ENCODE measurements around the gene NAV3.

The NAV3 gene, protein sequence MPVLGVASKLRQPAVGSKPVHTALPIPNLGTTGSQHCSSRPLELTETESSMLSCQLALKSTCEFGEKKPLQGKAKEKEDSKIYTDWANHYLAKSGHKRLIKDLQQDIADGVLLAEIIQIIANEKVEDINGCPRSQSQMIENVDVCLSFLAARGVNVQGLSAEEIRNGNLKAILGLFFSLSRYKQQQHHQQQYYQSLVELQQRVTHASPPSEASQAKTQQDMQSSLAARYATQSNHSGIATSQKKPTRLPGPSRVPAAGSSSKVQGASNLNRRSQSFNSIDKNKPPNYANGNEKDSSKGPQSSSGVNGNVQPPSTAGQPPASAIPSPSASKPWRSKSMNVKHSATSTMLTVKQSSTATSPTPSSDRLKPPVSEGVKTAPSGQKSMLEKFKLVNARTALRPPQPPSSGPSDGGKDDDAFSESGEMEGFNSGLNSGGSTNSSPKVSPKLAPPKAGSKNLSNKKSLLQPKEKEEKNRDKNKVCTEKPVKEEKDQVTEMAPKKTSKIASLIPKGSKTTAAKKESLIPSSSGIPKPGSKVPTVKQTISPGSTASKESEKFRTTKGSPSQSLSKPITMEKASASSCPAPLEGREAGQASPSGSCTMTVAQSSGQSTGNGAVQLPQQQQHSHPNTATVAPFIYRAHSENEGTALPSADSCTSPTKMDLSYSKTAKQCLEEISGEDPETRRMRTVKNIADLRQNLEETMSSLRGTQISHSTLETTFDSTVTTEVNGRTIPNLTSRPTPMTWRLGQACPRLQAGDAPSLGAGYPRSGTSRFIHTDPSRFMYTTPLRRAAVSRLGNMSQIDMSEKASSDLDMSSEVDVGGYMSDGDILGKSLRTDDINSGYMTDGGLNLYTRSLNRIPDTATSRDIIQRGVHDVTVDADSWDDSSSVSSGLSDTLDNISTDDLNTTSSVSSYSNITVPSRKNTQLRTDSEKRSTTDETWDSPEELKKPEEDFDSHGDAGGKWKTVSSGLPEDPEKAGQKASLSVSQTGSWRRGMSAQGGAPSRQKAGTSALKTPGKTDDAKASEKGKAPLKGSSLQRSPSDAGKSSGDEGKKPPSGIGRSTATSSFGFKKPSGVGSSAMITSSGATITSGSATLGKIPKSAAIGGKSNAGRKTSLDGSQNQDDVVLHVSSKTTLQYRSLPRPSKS (N-terminal part only)

DNA sequence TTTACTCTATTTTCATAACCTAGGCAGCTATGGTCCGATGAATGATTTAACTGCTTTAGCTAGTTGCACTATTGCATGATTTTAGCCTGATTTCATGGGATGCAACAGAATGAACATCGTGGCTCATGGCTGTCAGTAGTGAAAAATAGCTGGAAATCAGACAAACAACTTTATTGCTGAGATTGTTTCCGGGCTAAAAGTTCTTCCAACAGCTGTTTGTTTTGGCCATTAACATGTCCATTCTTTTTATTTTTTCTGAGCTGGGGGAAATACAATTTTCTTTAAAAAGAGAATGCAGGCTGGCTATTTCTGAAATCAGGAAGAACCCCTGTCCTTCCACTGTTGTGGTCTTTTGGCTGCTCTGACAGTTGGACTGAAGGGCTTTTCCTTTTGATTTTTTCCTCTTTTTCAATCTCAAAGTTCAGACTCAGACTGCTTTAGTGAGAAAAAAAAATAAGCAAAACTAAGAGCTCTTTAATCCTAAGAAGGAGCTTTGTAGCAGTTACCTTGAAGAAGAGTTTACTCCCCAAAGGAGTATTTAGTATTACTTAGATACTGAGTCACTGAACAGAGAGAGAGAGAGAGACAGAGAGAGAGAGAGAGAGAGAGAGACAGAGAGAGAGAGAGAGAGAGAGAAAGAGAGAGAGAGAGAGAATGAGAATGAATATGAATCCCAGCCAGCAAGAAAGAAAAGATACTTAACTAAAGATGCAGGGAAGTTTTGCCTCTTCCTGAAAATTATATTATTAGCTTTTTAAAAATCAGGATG is at the start of gene NAV3:
TSS of gene NAV3 (plus strand) at position 312 of the 769 bp plus-strand sequence. CDS start 568 bp downstream, outside the sequence.
- DNase-seq (ENCODE audit: low read depth) = no peak

DNA sequence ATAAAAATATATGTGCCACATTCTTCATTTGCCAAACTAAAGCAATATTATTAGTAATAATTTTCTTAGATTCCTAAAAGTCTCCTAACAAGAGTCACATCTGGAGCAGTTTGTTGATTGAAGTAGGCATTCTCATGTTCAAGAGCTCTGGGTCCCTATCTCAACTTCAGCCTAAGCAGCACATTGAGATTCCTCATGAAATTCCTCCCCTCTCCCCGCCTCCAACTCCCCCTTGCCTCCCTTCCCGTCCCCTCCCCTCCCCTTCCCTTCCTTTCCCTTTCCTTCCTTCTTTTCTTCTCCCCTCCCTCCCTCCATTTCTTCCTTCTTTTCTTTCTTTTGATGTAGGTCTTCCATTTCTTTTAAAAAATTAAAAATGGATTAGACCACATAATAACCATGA is 48.7 kb upstream of the NAV3 start:
- DNase-seq (ENCODE audit: low read depth) = no peak

DNA sequence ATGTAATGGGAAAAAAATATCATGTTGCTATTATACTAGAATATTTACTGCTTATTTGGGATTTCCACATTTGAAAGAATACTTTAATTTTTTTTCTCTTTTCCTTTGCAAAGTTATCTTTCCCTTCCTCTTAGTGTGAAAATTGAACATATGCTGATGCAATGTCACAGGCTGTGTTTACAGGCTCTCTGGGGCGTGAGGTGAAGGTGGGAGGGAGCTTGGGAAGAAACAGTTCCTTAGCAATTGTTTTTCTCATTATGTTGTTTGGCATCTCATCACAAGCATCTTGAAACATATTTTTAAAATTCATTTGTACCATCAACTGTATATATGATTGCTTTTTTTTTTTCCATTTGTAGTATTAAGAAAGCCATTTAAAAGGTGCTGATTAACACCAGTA is 47.9 kb upstream of the NAV3 start:
- DNase-seq (ENCODE audit: low read depth) = no peak

DNA sequence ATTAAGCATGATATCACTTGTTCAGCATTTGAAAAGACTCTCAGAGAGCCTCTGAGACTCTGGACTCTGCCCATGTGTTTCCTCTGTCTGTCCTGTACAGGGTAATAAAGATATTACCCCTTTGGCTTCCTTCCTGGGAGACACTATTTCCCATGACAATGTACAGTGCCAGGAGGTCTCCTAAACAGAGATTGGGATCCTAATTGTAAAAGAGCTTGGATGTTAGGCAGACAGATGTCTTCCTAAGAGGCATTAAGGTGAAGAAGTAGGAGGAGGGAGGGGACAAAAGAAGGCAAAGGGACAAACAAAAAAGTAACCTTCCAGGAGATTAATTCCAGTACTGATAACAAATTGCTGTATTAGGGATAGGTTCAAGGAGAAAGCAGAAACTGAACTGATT is 45.5 kb upstream of the NAV3 start:
- no peak for DNase-seq (ENCODE audit: low read depth)

DNA sequence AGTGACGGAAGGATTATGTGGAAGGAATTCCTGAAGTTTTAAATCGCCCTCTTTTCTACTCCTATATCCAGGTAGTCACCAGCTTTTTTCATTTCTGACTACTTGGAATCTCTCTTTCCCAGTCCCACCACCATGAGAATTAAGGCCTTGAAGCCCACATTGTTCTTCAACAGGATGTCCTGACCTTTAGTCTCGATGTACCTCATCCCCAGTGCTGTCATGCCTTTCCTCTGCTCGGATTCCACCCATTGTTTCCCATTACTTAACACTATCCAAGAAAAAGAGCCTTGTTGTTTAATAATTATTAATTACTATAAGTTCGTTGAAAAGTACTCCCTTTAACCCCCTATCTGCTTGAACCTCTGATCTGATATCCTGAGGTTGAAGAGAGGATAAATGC is 44.0 kb upstream of the NAV3 start:
- DNase-seq (ENCODE audit: low read depth) = no peak

DNA sequence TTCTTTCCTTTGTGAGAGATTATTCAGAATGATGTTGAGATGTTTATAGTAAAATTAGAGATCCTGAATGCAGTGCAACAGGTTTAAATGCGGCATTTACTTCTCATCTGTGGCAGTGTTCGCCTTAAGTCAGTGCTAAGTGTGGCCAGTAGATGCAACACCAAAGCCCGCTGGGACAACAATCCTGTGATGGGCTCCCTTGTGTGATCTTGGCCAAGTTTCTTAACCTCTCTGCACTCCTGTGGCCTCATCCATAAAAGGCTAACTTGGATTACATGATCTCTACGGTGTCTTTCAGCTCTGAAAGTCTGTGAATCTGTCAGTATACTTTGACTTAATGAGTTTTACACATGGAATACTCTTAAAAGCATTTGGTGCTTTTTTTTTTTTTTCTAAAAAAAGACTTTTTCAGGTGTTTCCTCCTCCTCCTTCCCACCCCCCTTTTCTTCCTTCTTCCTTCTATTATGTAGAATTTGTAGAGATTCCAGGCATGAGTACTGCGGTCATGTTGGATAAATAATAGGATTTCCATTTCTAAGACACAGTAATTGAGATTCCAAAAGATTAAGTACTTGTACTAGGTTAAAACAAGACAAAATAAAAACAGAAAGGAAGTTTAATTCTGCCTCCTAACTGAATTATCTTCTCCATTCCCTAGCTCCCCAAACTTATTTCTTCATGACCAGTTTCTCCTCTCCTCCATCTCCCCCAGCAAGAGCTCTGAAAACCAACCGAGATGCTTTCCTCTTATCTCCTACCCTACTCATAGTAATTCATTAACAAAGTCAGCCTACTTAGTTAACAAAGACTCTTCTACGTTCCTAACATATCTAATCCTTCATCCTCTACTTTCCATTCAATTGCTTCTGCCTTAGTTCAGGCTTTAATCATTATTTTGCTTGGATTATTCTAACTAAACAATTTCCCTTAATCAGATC is 42.2 kb upstream of the NAV3 start:
- no peak for DNase-seq (ENCODE audit: low read depth)

DNA sequence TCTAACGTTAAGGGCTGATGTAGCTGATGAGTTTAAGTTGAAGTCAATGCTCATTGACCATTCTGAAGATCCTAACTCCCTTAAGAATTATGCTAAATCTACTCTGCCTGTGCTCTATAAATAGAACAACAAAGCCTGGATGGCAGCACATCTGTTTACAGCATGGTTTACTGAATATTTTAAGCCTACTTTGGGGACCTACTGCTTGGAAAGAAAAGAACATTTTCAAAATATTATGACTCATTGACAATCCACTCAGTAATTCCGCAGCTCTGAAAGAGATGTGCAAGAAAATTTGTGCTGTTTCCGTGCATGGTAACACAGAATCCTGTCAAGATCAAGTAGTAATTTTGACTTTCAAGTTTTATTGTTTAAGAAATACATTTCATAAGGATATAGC is 35.0 kb upstream of the NAV3 start:
- DNase-seq (ENCODE audit: low read depth) = no peak

DNA sequence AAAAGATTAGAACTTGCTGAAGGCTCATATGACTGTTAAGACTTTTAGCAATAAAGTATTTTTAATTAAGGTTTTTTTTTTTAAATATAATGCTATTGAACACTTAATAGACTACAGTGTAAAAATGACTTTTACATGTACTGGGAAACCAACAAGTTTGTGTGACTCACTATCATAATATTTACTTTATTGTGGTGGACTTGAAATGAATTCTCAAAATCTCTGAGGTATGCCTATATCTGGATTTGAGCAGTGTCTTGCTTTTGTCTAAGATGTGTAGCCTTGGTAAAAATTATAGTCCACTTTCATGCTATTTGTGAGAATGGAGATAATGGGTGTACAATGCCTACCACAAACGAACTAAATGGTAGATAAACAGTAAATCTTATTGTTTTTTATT is 33.9 kb upstream of the NAV3 start:
- DNase-seq (ENCODE audit: low read depth) = no peak

DNA sequence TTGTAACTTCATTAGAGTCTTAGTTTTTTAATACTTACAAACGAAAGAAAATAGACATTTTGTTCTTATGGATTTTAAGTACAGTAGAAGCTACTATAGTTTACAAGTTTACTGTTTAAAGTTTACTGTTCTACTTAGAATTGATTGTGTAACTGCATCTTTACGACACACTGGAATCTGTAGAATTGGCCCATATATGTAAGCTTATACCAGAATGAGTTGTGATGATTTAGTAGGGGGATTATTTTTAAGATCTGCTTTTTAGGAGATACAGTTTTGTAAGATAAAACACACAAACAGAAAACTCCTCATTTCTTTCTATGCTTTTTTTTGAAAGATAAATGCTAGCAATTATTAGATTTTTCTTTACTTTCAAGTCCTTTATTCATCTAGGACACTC is 30.2 kb upstream of the NAV3 start:
- no peak for DNase-seq (ENCODE audit: low read depth)

DNA sequence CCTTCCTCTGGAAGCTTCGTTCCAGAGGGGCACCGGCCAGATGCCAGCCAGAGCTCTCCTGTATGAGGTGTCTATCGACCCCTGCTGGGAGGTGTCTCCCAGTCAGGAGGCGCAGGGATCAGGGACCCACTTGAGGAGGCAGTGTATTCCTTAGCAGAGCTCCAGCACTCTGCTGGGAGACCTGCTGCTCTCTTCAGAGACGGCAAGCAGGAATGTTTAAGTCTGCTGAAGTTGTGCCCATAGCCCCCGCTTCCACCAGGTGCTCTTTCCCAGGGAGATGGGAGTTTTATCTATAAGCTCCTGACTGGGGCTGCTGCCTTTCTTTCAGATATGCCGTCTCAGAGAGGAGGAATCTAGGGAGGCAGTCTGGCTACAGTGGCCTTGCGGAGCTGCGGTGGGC is 22.2 kb upstream of the NAV3 start:
- DNase-seq (ENCODE audit: low read depth) = no peak

DNA sequence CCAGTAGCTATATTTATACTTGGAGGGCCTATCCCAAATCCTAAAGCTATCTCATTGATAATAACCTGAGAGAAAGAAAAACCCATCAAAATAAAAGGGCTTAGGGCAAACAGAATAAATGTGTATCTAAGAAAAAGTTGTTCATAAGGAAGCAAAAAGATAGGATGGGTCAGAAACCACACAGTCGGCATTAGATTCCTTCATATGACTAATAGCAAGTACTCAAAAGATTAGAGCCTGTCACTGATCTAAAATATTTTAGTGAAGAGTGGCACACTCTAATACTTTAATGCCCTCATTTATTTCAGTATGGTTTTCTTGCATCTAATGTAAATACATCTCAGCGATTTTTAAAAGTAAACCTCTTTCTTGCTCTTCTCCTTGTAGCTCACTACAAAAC is 17.1 kb upstream of the NAV3 start:
- DNase-seq (ENCODE audit: low read depth) = no peak

DNA sequence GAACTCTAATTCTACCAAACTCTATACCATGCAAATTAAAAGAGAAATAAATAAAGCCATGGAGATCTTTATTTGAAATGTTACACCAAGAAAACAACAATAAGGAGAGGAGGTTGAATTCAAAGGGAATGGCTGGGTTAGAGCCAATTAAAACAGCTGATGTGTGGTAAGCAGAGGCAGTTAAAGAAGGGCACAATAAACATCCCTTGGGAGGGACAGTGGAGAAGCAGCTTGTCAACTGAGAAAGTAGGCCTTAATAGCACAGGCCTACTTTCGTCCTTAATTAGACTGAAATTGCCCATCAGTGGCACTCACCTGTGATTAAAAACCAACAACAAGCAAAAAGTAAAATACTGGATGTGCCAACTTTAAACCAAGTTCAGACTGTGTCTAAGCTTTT is 16.3 kb upstream of the NAV3 start:
- DNase-seq (ENCODE audit: low read depth) = no peak

DNA sequence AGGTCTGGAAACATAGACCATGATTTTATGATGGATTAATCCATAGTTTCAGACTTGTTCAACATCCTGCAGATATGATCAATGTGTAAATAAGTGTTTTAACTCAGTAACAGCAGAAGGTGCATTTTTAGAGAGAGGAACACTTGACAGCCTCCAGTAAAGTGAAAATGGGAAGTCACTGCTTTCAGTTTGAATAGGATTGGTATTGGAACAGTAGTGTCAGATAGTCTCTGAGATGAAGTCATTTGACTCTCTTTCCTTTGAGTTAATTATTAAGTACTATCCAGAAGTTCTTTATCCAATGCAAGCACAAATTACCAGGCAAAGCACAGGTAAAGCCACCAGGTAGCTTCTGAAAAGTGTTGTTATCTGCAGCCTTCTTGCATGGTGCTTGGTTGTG is 14.5 kb upstream of the NAV3 start:
- no peak for DNase-seq (ENCODE audit: low read depth)

DNA sequence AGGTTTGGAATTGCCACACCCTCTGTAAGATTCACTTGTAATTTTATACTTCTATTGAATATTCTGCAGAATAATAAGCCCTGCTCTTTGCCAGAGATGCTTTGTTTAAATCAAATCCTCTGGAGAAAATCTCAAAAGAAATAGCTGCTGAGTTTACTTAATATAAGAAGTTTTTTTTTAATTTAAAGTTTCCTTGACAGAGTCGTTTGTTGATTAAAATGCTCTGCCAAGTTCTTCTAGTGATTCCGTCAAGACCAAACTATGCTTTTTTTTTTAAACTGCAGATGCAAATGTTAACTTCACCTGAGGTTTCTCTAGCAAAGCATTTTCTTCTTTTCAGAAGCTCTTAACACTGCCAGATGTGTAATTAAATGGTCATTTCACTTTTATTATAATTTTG is 13.4 kb upstream of the NAV3 start:
- no peak for DNase-seq (ENCODE audit: low read depth)

DNA sequence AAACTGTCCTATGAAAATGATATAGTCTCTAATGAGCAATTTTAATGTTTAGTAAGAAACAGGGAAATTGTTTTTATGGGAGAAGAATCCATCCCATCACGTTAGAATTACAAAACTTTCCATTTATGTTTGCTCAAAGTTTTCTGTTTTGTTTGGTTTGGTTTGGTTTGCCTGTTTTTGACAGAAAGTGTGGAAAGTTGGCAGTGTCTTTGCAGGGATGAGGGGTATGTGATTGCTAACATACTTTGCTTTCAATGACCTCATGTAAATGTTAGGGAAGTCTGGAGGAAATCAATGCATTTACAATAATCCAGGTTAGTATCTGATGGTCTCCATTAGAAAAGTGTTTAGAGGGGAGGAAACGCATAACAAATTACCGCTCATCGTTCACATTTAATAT is 12.3 kb upstream of the NAV3 start:
- no peak for DNase-seq (ENCODE audit: low read depth)

DNA sequence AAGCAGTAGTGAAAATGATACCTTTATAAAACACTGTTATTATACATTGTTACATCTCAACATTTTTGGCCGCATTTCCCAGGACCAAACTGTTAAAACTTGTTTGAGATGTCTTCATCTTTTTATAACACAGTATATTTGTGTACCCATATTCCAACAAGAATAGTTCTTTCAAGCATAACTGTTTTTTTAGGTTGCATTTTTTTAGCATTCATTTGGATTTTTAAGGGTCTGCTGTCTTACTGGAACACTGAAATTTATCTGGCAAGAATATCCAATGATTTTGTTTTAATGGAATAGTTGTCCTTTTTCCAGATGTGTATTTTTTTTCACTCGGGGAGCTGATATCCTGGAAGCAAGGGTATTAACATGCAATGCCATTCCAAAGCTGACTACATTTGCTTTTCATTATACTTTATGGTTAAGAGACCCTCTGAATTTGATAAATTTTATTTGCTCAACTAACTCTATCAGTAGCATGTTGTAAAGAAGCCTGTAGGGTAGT is 8.9 kb upstream of the NAV3 start:
- no peak for DNase-seq (ENCODE audit: low read depth)

DNA sequence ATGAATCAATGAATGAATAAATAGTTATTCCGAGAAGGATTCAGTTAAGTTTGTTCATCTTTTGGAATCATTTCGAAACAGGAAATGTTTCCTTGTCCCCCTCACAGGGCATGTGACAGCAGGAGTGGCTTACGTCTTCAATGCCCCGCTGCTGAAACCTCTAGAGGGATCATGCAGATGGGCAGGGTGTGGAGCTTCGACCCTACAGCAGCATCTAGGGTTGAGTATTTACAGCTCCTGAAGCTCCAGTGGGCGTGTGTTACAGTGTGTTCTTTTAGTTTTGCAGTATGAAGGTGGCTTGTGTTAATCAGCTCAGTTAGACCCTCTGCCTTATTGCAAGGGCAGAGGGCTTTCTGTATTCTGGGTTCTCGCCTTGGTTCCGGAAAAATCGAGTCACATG is 2.6 kb downstream of the NAV3 start:
- no peak for DNase-seq (ENCODE audit: low read depth)

DNA sequence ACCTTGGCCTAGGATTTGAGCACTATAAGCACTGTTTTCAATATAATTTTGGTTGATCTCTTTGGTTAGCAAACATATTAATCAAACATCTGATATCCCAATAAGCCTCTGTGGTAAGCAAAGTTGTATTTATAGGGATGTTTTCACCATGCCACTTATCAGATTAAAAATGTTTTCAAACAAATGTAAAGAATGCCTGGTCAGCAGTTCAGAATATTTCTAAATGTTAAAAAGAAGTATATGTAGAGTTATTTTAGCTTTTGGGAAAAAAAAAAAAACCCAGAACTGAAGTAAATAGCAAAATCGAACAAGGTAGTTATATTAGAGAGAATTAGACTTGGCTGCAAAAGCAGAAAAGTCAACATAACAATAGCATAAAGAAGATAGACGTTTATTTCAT is 3.9 kb downstream of the NAV3 start:
- no peak for DNase-seq (ENCODE audit: low read depth)

DNA sequence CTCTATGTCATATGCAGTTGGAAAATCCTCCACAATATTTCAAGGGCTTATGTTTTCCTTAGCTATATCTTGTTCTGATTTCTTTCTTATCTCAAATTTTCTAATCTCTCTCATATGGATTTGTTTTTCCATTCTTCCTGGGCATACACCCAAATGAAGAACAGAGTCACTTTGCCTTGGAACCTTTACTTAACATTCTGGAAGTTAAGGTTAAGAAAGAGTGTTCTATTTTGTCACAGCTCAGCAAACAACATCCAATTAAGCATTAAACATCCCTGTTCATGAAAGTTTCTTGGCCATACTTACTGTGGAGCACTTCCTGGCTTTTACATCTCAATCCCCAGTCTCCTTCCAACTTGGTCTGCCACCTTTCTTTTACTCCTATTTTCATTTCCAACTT is 5.3 kb downstream of the NAV3 start:
- no peak for DNase-seq (ENCODE audit: low read depth)

DNA sequence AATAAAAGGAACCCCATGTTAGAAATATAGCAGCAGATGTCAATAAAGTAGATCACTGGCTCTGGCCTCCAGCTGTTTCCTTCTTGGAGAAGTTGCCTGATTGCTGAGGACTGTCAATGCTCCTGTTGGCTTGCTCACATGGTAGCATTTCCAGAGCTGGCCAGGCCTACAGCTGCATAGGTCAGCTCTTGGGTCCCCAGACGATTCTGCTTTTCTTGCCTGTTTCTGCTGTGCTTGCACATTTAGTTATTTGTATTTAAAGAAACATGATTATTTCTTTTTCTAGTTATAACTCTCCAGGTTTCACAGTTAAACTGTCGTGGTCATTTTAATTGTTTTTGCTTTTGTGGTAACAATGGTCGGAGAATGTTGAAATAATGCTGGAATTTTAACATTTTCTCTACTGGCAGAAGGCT is 7.2 kb downstream of the NAV3 start:
- DNase-seq (ENCODE audit: low read depth) = no peak

DNA sequence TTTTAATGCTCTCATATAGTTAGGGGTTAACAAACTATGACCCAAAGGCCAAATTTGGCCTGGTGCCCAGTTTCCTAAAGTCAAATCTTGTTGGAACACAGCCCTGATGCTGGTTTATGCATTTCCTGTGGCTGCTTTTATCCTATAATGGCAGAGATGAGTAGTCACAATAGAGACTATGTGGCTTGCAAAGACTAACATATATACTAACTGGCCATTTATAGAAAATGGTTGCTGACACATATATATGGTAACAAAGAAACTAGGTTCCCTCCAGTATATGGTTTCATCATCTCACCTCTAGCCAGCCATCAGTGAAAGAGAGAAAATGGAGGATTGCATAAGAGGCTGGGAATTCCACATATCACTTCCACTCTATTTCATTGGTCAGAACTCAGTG is 10.8 kb downstream of the NAV3 start:
- DNase-seq (ENCODE audit: low read depth) = no peak

Measured in activated T-cell treated with anti-CD3 and anti-CD28 coated beads for 24 hours (primary cell).